ENCODE results near the gene ASIC4.
A peak's percentile ranks its signal among the peaks of the same experiment; 100 is the strongest.

The ASIC4 gene

DNA sequence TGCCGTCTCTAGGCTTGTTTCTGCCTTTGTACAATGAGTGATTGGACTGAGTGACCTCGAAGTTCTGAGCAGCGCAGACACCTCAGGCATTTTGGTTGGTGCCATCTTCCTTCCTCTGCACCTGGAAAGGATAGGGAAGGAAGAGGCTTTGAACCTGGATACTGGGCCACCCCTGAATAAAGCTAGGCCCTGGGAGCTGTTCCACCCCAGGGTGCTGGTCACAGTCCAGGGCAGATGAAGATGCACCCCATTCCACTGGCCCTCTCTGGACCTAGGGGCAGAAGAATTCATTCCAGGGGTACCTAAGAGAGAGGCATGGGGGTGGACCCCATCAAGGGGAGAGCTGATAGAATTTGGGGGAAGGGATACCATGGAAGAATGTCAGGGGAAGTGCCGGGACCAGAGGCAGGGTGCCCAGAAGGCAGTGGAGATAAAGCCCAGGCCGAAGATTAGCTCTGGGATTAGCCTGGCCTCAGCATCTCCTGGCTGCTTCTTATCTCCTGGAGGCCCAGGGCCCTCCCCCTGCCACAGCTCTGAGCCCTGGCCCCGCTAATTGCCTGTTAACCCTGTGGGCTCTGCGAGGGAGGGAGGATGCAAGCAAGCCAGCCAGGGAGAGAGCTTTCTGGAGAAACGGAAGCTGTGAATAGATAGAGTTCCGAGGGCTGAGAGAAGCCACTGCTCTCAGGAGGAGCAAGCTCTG lies 11.4 kb downstream of the ASIC4 start:
- in situ Hi-C loops (cut with MboI; ENCODE audit: low pct_unique_long_range_greater_than_20kb, low sequenced_read_pairs) = no loop called here
- DNase-seq = peak; percentile 57

DNA sequence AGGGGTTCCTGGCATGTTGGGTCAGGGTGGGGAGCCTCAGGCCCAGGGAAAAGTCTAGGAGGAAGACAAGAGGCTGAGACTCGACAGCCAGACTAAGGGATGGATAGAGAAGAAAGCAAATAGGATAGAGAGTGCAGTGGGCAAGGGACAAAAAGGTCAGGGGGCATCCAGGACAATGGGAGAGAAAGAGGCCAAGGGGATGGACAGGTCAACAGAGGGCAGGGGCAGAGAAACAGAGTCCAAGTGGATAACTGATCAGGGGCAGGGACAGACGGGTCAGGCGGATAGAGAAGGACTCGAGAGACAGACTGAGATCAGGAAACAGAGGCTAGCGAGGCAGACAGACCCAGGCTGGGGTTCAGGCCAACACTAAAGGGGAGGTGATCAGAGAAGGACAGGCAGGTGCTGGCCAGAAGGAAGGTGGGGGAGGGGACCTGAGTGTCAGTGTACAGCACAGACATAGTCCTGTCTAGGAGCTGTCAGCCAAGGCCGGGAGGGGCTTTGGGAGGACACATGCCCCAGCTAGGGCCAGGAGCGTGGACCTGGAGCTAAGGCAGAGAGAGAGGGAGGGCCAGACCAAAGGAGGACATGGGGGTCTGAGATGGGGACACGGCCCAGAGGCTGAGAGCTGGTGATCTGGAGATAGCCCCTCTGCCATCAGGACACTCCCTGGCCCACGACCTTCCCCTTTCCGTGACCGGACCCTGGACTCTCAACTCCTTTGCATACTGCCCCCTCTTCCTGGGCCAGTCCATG lies 12.2 kb downstream of the ASIC4 start:
- DNase-seq = no peak
- in situ Hi-C loops (cut with MboI; ENCODE audit: low pct_unique_long_range_greater_than_20kb, low sequenced_read_pairs) = no loop called here

DNA sequence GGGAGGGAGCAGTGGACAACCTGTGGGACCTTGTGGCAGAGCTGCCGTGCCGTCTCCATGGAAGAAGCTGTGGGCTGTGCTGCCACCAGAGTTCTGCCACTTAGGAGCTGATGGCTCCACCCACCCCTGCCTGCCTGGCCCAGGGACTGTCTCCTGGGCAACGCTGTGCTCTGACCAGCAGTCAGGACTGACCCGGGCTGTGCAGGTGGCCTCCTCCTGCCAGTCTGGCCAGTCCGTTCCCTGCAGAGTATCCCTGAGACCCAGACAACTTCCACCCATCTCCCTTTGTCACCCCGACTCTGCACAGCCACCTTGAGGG lies 12.8 kb downstream of the ASIC4 start:
- DNase-seq = no peak
- in situ Hi-C loops (cut with MboI; ENCODE audit: low pct_unique_long_range_greater_than_20kb, low sequenced_read_pairs) = no loop called here

DNA sequence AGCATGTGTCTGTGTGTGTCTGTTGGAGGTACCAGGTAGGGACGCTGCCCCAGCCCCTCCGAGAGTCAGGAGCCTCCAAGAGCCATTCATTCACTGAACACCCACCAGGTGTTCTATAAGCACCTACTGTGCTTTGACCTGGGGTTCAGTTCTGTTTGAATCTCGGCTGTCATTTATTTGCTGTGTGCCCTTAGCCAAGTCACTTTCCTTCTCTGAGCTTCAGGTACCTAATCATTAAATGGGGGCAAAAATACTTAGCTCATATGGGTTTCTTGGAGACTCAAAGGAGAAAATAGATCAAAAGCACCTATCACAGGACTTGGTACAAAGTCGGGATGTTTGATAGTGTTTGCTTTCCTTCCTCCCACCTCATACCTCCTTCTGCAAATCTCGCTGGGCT lies 13.2 kb downstream of the ASIC4 start:
- DNase-seq = no peak
- in situ Hi-C loops (cut with MboI; ENCODE audit: low pct_unique_long_range_greater_than_20kb, low sequenced_read_pairs) = no loop called here

DNA sequence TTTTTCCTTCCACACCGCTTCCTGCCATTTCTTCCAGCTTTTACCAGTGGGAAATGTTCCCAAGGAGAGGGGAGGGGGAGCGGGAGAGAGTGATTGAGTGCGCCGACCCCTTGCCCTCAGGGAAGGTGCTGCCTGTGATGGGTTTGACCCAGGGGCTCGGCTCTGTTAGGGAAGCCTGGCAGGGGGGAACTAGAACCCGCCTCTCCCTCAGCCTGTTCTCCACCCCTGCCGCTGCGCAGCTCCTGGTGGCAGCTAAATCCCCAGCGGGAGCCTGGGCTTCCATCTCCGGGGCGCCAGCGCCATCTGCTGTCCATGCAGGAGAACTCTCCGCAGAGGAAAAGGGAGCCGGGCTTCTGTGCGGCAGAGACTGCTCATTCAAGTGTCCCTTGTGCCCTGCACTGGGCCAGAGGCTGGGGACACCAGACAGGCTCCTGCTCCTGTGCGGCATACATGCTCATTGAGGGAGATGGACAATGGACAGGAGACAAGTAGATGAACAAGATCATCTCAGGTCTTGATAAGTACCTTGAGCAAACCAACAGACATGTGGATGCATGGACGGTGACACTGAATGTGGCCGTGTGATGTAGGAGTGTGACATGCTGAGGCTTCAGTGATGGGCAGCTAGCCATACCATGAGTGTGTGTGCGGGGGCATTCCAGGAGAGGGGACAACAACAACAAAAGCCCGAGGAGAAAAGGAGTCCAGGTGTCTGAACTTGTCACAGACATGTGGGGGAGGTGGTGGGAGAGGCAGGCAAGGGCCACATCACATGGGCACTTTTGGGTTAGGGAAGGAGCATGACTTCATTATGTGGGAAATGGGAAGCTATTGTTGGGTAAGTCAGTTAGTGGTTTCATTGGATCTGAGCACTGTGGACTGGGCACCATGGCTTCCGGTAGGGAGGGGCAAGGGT lies 16.0 kb downstream of the ASIC4 start:
- in situ Hi-C loops (cut with MboI; ENCODE audit: low pct_unique_long_range_greater_than_20kb, low sequenced_read_pairs) = no loop called here
- peak; percentile 83 for DNase-seq

DNA sequence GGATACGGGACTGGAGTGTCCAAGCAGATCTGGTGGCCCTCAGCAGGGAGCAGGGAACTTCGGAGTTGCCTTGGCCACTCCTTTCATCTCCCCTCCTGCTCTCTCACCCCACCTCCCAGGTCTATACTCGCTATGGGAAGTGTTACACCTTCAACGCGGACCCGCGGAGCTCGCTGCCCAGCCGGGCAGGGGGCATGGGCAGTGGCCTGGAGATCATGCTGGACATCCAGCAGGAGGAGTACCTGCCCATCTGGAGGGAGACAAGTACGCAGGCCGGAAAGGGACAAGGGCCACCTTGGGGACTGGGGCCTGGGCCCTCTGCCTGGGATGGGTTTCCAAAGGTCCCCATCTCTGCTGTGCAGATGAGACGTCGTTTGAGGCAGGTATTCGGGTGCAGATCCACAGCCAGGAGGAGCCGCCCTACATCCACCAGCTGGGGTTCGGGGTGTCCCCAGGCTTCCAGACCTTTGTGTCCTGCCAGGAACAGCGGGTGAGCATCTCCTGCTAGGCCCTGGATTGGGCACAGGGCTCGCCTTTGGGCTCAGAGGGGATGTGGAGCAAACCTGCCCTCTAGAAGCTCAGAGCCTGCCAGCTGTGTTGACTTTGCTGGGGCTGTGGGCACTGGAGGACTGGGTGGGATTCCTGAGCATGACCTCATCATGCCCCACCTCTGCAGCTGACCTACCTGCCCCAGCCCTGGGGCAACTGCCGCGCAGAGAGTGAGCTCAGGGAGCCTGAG lies 17.5 kb downstream of the ASIC4 start:
- in situ Hi-C loops (cut with MboI; ENCODE audit: low pct_unique_long_range_greater_than_20kb, low sequenced_read_pairs) = no loop called here
- no peak for DNase-seq

DNA sequence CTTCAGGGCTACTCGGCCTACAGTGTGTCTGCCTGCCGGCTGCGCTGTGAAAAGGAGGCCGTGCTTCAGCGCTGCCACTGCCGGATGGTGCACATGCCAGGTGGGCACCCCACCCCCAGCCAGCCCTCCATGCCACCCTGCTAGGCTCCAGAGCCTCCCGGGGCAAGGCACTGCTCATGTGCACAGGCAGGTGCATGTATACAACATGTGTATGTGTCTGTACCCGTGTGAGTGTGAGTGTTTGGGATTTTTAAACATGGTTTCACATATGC lies 18.0 kb downstream of the ASIC4 start:
- no peak for DNase-seq
- in situ Hi-C loops (cut with MboI; ENCODE audit: low pct_unique_long_range_greater_than_20kb, low sequenced_read_pairs) = no loop called here

DNA sequence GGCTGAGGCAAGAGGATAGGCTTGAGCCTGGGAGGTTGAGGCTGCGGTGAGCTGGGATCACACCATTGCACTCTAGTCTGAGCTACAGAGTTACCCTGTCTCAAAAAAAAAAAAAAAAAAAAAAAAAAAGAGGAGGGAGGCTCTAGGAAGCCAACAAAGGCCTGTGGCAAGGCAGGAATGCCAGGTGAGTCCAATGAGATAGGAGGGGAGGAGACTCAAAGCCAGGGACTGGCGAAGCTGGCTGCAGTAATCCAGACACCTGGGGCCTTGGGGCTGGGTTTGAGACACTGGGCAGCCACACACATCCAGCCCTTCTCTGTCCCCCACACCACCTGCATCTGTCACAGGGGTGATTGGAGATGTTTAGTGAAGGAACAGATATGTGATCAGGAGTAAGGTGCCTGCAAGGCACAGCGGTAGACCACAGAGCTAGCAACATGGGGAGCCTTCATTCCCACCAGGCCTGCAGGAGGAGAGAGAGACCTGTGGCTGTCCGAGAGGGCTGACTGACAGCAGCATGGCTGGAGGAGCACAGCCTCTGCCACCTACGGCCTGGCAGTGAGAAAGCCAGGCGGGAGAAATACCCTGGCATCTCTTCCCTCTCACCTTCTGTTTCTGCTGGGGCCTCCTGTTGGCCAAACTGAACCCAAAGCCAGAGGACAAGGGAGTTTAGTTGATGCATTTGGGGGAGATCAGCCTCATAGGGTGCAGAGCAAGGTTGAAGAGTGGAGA lies 19.8 kb downstream of the ASIC4 start:
- in situ Hi-C loops (cut with MboI; ENCODE audit: low pct_unique_long_range_greater_than_20kb, low sequenced_read_pairs) = no loop called here
- DNase-seq = no peak

DNA sequence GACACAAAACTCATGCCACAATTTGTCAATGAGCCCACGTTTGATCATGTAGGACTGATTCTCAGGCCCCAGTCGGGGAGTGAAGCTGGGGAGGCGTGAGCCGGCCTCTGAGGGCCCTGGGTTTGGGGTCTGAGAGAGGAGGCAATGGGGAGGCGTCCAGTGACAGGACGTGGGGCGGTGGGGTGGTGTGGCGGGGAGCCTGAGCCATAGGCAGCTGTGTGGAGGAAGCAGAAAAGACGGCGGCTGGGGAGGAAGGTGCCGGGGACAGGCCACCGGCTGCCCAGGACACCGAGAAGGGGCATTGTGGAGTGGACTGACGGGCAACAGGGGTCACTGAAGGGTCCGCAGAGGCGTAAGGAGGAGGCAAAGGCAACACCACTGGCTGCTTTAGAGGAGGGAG lies 22.1 kb downstream of the ASIC4 start:
- DNase-seq = no peak
- in situ Hi-C loops (cut with MboI; ENCODE audit: low pct_unique_long_range_greater_than_20kb, low sequenced_read_pairs) = no loop called here

DNA sequence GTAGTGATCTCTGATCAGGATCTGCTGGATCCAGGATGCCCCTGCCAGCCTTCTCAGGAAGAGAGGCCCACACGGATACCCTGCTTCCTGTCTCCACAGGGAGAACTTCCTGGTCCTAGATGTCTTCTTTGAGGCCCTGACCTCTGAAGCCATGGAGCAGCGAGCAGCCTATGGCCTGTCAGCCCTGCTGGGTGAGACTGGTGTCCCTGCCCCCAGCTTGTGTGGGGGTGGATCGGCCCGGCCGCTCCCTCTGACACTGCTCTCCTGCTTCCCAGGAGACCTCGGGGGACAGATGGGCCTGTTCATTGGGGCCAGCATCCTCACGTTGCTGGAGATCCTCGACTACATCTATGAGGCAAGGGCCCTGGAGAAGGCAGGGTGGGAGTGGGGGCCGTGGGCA lies 22.7 kb downstream of the ASIC4 start:
- no peak for DNase-seq
- in situ Hi-C loops (cut with MboI; ENCODE audit: low pct_unique_long_range_greater_than_20kb, low sequenced_read_pairs) = no loop called here

DNA sequence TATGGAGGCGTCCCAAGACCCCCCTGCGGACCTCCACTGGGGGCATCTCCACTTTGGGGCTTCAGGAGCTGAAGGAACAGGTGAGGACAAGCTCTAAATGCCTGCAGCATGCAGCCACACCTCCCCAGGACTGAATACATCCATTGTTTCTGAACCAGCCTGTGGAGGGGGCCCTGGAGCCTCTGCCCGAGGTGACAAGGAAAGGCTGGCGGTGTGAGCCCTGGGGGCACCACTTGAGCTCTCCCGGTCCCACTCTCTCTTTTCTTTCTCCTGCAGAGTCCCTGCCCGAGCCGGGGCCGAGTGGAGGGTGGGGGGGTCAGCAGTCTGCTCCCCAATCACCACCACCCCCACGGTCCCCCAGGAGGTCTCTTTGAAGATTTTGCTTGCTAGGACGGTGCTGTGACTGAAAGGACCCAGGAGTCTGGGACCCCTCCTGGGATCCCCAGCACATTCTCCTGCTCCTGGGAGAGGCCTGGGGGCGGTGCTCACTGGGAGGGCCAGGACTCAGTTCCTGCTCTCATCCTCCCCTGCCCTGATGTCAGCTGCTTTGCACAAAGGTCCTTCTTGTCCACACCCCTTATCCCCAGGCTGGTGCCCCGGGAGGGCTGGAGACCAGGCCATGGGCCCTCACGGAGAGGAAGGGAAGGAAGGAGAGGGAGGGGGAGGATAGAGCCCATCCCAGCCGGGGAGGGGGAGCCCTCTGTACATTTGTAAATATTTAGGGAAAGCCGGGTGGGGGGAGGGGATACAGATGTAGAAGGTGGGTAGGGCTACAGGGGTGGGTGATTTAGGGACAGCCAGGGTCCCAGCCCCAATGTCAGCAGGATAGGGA lies 23.6 kb downstream of the ASIC4 start:
- in situ Hi-C loops (cut with MboI; ENCODE audit: low pct_unique_long_range_greater_than_20kb, low sequenced_read_pairs) = no loop called here
- DNase-seq = no peak

DNA sequence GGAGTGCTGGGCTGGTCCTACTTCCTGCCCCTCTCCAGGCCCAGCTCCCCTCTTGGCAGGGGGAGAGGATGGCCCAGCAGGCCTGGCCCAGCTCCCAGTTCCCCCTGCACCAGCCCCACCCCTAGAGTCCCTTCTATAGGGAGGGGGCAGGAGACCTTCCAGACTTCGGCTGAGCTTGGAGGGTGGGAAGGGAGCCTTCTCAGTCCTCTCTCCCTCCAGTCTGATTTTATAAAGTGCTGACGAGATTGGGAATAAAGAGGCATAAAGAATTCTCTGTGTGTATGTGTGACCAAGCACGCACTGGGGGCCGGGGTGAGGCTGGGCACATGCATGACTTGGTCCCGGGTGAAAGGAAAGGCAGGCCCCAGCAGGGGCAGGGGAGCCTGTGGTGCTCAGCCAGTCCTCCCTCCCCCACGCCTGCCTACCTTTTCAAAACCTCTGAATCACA lies 24.2 kb downstream of the ASIC4 start:
- in situ Hi-C loops (cut with MboI; ENCODE audit: low pct_unique_long_range_greater_than_20kb, low sequenced_read_pairs) = no loop called here
- no peak for DNase-seq

DNA sequence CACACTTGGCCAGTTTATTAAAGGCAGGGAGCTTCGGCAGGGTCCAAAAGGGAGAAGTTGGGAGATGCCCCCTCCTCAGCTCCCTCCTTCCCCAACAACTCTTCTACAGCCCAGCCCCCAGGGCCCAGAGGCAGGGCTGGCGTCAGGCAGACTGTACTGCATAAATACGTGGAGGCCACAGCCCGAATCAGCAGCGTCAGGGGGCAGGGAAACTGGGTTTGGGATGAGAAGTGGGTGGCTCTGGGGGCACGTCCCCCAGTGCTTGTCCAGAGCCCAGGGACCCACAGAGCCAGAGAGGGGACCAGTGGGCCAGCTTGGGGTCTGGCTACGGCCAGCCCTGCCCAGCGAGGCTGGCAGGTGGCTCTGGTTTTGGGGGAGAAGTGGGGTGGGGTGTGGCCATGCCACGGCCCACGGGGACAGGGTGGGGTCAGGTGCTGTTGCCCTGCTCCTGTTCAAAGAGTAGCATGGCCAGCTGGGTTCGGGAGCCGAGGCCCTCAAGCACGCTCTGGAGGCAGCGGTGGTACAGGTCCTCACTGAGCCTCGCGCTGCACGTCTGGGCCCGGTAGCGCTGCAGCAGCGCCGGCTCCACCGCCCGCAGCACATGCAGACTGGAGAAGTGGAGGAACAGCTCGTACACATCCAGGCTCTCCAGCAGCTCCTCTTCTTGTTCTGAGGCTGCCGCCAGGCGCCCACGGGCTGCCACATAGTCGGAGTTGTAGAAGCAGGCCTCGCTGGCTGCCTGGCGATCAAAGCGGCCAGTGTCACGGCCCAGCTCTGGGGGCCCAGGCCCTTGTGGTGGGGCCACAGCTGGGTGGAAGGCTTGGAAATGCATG lies 24.9 kb downstream of the ASIC4 start:
- in situ Hi-C loops (cut with MboI; ENCODE audit: low pct_unique_long_range_greater_than_20kb, low sequenced_read_pairs) = no loop called here
- DNase-seq = no peak

DNA sequence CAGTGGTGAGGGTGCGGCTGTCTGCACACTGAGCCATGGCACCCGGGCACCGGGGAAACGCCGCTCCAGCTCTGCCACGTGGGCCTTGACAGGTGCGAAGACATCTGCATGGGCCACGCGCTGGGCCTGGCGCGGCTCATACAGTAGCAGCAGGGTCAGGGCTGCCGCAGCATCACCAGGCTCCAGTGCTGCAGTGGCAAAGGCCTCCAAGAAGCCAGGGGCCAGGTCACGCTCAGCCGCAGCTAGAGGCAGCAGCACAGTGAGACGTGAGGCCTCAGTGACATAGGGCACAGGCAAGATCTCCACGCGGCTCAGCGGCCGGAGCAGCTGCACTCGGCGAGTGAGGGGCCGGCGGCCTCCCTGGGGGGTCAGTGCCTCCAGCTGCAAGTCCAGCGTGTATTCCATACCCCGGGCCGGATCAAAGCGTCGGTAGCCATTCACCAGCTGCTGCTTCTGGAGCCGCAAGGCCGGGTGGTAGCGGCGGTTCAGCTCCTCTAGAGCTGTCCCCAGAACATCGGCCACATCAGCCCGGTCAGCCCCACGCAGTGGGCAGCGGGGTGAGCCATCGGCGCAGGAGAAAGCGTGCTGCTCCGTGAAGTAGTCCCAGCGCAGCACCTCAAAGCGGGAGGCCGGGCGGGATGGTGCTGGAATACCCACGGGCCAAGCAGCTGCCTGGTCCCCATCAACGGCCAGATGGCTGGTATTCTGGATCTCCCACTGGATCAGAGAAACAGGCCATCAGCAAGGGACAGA lies 25.8 kb downstream of the ASIC4 start:
- in situ Hi-C loops (cut with MboI; ENCODE audit: low pct_unique_long_range_greater_than_20kb, low sequenced_read_pairs) = no loop called here
- DNase-seq = no peak

DNA sequence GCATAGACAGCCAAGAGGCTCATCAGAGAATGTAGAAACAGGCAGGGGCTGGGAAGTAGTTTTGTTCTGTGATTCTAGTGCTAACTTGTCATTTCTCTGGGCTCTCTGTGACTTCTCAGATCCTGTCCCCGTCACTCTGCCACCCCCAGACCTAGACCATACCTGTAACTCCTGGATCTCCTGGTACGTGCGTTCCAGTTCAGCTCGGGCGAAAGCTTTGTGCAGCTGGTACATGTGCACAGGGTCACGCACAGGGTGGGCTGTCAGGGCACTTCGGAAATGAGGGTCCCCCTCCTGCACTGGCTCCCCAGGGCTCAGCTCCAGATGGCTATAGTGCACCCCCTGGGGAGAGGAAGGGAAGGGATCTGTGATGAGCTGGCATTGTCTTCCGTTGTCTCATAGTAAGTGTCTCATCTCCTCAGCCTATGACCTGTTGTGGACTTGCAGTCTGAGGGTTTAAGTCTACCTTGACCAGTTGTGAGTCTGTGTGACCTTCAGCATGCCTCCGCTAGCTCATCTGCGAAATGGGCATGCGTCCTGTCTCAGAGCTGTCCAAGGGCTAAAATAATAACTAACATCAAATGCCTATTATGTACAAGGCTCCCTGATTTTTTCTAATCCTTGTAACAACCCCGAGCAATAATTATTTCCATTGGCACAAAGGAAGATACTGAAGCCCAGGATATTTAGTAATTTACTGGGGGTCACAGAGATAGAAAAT lies 26.7 kb downstream of the ASIC4 start:
- in situ Hi-C loops (cut with MboI; ENCODE audit: low pct_unique_long_range_greater_than_20kb, low sequenced_read_pairs) = no loop called here
- DNase-seq = no peak

DNA sequence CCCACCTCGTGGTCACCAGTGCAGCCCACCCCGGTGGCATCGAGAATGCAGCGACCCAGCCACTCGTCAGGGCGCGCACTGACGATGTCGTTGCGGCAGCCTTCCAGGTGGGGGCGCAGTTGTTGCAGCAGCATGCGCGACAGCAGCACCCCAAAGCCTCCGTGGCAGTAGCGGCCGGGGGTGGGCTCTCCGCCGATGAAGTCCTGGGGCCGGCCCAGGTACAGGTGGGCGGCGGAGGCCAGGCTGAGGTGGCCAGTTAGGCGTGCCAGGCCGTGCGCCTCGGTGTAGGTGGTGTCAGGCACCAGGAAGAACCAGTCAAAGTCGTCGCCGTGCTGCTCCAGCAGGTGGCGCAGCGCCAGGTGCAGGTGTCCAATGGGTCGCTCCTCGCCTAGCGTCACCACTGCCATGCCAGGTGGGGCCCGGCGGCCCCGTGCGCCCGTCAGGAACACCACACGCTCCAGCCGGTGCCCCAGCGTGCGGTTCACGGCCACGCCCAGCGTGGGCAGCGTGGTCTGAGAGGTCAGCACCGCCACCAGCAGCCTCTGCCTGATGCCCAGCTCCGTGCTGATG lies 27.4 kb downstream of the ASIC4 start:
- in situ Hi-C loops (cut with MboI; ENCODE audit: low pct_unique_long_range_greater_than_20kb, low sequenced_read_pairs) = no loop called here
- peak; percentile 91 for DNase-seq

Data from KBM-7 (cell line).